Activated CD8-positive, alpha-beta T cell treated with anti-CD3 and anti-CD28 coated beads for 36 hours (primary cell): ENCODE data around the gene BABAM1. TPM values are rescaled to one million over a fixed set of nuclear protein-coding genes. Genes with fewer than 3 reads are reported as not detected.

Experiments
- ATAC-seq: fragments of 200-7000 bp; cut with Tn5 transposase; one replicate; pipeline ENCODE4 v1.10.0; 2021; ENCODE audit warnings: mild to moderate bottlenecking, moderate library complexity
- CTCF ChIA-PET: fragments of 350-600 bp; sonication (Branson Sonifier 250); formaldehyde crosslinking; loops from one replicate; lab custom pipeline; 2021; ENCODE audit warnings: antibody characterized with exemption; lab: Charles Lee
- POLR2A ChIA-PET: fragments of 350-600 bp; sonication (Branson Sonifier 250); formaldehyde crosslinking; loops from one replicate; lab custom pipeline; 2021; ENCODE audit warnings: antibody characterized with exemption; lab: Charles Lee
- DNase-seq: peaks from one replicate; pipeline ENCODE4 v3.0.0-alpha.2; 2020
- H3K27ac Mint-ChIP-seq: one replicate; pipeline ENCODE4 v1.8.0; 2021; ENCODE audit warnings: mild to moderate bottlenecking, mixed read lengths
- H3K27me3 Mint-ChIP-seq: one replicate; pipeline ENCODE4 v1.8.0; 2021; ENCODE audit warnings: mixed read lengths
- H3K36me3 Mint-ChIP-seq: one replicate; pipeline ENCODE4 v1.8.0; 2021; ENCODE audit warnings: low read depth, mixed read lengths
- H3K4me1 Mint-ChIP-seq: one replicate; pipeline ENCODE4 v1.8.0; 2021; ENCODE audit warnings: low read depth, mixed read lengths
- H3K4me3 Mint-ChIP-seq: one replicate; pipeline ENCODE4 v1.8.0; 2021; ENCODE audit warnings: mild to moderate bottlenecking, moderate library complexity, mixed read lengths
- H3K9me3 Mint-ChIP-seq: one replicate; pipeline ENCODE4 v1.8.0; 2021; ENCODE audit warnings: mixed read lengths
- CTCF ChIP-seq: fragments of 200-600 bp; IDR thresholded peaks from one replicate; pipeline ENCODE4 v1.8.0; 2022; ENCODE audit warnings: antibody characterized with exemption, mild to moderate bottlenecking
- intact Hi-C: fragments of 100-400 bp; cut with micrococcal nuclease; formaldehyde crosslinking; loops from one replicate; pipeline ENCODE4 v1.10.0; 2022
- total RNA-seq, 2 experiments: library from RNA; stranded (reverse); gene quantifications; one replicate each; pipeline ENCODE4 v1.2.3, GENCODE V29; 2021

BABAM1 gene
- total RNA-seq, 2 experiments from 2014 or later = 105 to 106 TPM

GRCh38 chr19:17303940-17304267, 36.7 kb downstream of the BABAM1 start:
- intact Hi-C loops = no loop called here
- Mint-ChIP-seq H3K9me3 (no peaks in the 10 kb centered on the region), H3K4me1 (peaks cover 27% of the 10 kb centered on the region), H3K27ac (peak overlapping the region; percentile 52), H3K36me3 (peaks cover 3% of the 10 kb centered on the region), H3K27me3 (no peaks in the 10 kb centered on the region), H3K4me3 (peak overlapping the region; percentile 64)
- no peak for TF ChIP-seq CTCF
- DNase-seq (no peak), ATAC-seq (no peak)
- ChIA-PET CTCF (interaction anchor here (1.1 to 3.1 kb wide), 4 partner anchors 11 to 88 kb away, joined by 4 to 27 read pairs (median 10); partner anchors contain the start of gene ANKLE1), POLR2A (interaction anchor here (0.9 to 5.3 kb wide), 2 partner anchors 10 to 101 kb away, joined by 6 to 28 read pairs; partner anchors contain the start of gene BST2)

GRCh38 chr19:17304386-17305215, 37.4 kb downstream of the BABAM1 start:
- peak overlapping the region; percentile 92 for H3K27ac Mint-ChIP-seq
- H3K27me3 Mint-ChIP-seq = no peaks in the 10 kb centered on the region
- ATAC-seq (no peak), DNase-seq (no peak)
- TF ChIP-seq CTCF = no peak
- H3K4me1 Mint-ChIP-seq = peaks cover 30% of the 10 kb centered on the region
- H3K4me3 Mint-ChIP-seq = peak overlapping the region; percentile 87
- intact Hi-C loops = no loop called here
- ChIA-PET POLR2A (interaction anchor here (0.6 to 5.3 kb wide), 7 partner anchors 11 to 101 kb away, joined by 3 to 28 read pairs (median 3); partner anchors contain the start of gene BST2), CTCF (interaction anchor here (0.6 to 3.1 kb wide), 15 partner anchors 7 to 236 kb away, joined by 3 to 27 read pairs (median 3); partner anchors contain the start of genes ANKLE1 and OCEL1)
- no peaks in the 10 kb centered on the region for H3K9me3 Mint-ChIP-seq
- peaks cover 2% of the 10 kb centered on the region for H3K36me3 Mint-ChIP-seq

- no peak for ATAC-seq
- ChIA-PET POLR2A (interaction anchor here (0.6 to 5.3 kb wide), 6 partner anchors 12 to 33 kb away, joined by 3 to 28 read pairs (median 3); no protein-coding TSS in a partner anchor), CTCF (interaction anchor here (0.6 to 3.1 kb wide), 15 partner anchors 8 to 237 kb away, joined by 3 to 27 read pairs (median 3); partner anchors contain the start of genes ANKLE1 and OCEL1)
- Mint-ChIP-seq H3K27me3 (no peaks in the 10 kb centered on the region), H3K27ac (peak overlapping the region; percentile 92), H3K9me3 (no peaks in the 10 kb centered on the region), H3K4me3 (peak overlapping the region; percentile 87), H3K36me3 (peaks cover 2% of the 10 kb centered on the region), H3K4me1 (peaks cover 31% of the 10 kb centered on the region)
- DNase-seq = no peak
- TF ChIP-seq CTCF = no peak
- intact Hi-C loops = no loop called here
Observed at GRCh38 chr19:17305216-17305516, 37.9 kb downstream of the BABAM1 start.

- intact Hi-C loops = no loop called here
- POLR2A ChIA-PET = interaction anchor here (0.7 to 5.3 kb wide), 8 partner anchors 12 to 82 kb away, joined by 3 to 28 read pairs (median 4); no protein-coding TSS in a partner anchor
- CTCF ChIA-PET = interaction anchor here (0.6 to 3.1 kb wide), 17 partner anchors 8 to 237 kb away, joined by 3 to 27 read pairs (median 3); partner anchors contain the start of genes ANKLE1 and OCEL1
- Mint-ChIP-seq H3K9me3 (no peaks in the 10 kb centered on the region), H3K36me3 (peaks cover 2% of the 10 kb centered on the region), H3K27me3 (no peaks in the 10 kb centered on the region), H3K4me3 (peak within 1 kb of the TSS; percentile 87), H3K27ac (peak within 1 kb of the TSS; percentile 92), H3K4me1 (peaks cover 37% of the 10 kb centered on the region)
- peak; percentile 98 for DNase-seq
- ATAC-seq = peak; percentile 68
- TF ChIP-seq CTCF = peak; percentile 81
Observed at GRCh38 chr19:17305517-17306284, 38.5 kb downstream of the BABAM1 start, which contains the start of gene MRPL34. Gene MRPL34 (plus strand): TSS chr19:17305872. CDS start chr19:17305893, 21 bp downstream.
